Fibroblast of peridontal ligament (primary cell): ENCODE measurements around the gene EVL.

Experiments
- DNase-seq: peaks from one replicate; pipeline ENCODE4 v3.0.0-alpha.2; 2010; ENCODE audit errors: extremely low read depth

The EVL gene

DNA sequence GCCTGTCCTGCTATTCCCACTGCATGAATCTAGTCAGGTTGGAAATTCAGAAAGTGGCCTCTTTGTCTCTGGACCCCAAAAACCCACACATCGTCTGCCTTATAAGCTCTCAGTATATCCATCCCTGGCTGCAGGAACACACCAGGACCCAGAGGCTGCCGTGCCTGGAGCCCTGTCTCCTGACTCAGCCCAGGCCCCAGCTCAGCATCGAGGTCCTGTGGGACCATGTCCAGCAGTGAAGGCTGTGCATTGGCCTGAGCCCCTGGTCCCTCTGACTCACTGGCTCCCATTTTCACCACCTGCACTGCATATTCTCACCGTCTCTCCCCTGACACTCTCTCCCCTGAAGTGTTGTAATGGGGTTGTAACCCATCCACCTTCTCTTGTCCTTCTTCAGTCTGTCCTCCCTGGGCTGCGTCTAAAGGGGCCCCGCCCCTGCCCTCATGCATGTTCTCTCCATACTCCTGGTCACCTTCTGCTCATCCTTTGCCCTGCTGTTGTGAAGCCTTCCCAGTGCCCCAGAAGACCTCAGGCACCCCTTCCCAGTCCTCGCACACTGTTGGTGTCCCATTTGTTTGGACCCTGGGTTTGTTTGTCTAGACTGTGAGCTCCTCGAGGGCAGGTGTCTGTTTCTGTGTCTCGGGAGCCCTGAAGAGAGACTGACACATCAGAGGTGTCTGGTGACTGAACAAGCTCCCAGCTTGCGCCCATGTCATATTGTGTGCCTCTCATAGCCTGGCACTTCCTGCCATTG, 43.8 kb downstream of the EVL start:
- DNase-seq = peak; percentile 26

DNA sequence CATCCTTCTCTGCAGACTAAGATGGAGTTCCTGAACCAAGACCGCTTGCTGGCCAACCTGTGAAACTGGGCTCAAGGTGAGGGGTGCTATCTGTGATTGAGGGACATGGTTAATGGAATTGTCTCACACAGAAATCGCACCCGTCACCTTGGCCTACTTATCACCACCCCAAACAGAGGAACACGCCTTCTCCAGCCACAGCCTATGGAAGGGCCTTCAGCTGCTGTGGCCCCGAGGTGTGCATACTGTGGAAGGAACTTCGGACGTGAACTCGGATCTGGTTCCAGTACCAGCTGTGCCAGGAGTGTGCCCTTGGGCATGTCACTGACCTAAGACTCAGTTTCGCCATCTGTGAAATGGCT, 44.4 kb downstream of the EVL start:
- DNase-seq = no peak

DNA sequence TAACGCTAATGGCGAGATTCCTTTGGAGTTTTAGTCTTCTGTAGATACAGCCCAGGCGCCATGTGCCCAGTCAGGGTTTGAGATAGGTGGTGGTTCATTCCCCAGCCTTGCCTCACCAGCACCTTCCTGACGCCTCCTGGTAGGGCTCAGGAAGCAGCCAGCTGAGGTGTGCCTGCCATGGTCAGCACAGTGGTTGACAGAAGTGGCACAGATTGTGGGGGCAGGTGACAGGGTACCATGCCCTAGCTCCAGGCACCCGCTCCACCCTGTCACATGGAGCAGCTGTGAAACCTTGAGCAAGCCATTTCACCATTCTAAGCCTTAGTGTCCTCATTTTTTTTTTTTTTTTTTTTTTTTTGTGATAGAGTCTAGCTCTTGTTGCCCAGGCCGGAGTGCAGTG, 45.6 kb downstream of the EVL start:
- DNase-seq = no peak

DNA sequence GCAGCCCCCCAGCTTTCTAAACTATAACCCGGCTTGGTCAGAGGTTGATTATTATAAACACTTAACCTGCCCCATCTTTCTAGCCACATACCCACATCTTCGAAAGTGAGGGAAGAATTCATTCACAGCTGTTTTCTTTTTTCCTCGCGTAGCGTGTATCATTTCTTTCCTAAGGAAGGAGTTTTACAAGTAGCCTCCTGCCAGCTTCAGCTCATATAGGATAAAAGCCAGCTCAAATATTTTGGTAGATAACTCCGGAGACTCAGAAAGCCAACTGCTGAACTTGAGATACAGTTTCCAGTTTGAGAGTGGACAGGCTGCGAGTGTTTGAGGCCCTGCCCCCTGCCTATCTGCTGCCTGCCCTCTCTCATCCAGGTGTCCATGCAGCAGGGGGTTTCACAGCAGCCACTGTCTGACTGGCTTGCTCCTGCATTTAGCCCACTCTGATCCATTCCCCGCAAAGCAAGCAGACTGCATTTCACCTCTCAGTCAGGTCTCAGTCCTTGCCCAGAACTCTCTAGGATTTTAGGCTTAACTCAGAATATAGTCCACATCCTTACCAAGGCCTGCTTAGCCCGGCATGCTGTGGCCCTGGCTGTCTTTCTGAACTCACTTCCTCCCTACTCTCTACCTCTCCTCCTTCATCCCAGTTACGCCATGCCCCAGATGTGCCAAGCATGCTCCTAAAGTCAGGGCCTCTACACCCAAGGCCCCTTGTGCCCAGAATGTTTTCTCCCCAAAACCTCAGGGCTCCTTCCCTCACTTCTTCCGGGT, 46.9 kb downstream of the EVL start:
- DNase-seq = no peak

DNA sequence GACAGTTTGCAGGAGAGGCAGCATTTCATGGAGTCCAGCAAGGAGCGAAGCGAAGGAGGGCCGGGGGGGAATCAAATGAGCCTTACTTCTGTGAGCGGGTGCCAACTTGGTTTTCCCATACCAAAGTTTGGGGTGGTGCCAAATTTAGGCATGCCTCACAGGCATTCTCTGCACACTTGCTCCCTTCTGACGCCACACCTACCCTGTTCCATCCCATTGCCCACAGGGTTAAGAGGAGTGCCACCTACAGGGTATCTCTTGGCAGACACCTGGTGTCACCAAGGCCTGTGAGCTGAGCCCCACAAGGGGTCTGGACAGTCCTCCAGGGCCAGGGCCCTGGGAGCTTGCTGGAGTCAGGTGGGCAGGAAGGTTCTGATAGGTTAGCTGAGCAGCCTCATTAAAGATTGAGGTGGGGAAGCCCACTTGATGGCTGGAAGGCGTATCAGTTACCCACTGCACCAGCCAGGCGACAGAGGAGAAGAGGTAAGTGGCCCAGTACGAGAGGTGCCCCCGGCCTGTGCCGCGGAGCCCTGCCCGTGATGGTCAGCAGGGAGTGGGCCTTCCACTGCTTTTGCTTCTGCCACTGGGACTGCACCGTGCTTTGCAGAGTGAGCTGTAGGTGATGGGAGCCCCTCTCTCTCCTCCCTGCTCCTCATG, 49.0 kb downstream of the EVL start:
- no peak for DNase-seq

DNA sequence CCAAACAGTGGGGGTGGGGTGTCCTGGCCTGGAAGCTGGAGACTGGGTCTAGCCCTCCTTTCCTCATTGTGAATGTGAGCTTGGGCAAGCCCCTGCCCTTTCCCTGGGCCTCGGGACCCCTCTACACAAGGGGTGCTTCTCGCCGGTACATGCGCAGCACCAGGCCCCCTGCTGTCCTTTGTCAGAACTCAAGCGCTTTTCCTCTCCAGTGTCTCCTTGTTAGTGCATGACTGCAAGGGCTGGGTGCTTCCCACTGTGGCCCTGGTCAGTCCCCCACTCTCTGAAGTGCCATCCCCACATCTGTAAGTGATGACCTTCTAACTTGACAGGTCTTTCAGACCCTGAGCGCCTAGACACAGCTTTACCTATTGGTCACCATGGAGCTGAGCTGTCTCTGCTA, 50.0 kb downstream of the EVL start:
- no peak for DNase-seq

DNA sequence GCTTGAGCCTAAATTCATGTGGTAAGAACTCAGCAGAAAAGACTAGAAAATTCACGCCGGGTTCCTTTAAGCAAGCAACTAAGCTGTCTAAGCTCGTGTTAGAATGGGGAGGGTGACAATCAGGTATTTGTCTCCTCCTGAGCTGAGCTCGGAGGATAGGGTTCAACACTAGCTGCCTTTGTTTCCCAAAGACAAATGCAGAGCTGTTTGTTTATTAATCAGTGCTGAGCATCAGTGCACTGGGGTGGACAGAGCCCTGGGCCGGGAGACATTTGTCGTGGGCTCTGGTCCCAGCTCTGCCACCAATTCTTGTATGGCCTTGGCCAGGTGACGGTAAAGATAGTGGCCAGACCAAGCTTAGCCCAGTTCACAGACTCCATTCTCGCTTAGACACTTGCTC, 50.5 kb downstream of the EVL start:
- DNase-seq = no peak

DNA sequence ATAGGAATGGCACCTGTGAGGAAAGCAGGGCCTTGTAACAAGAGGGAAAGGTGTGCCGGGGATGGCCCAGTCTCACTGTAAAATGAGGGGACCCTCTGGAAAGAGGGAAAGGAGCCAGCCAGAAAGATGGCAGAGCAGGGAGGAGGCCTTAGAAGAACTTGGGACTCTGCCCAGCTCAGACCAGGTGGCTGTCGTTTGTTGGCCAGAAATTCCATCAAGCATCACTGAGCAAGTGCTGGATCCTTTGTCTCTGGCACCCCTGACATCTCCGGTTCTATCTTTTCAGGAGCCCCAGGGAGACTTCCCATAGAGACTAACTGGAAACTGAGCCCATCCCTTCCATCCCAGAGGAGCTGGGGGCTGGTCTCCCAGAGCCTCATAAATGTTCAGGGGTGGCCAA, 50.9 kb downstream of the EVL start:
- DNase-seq = no peak

DNA sequence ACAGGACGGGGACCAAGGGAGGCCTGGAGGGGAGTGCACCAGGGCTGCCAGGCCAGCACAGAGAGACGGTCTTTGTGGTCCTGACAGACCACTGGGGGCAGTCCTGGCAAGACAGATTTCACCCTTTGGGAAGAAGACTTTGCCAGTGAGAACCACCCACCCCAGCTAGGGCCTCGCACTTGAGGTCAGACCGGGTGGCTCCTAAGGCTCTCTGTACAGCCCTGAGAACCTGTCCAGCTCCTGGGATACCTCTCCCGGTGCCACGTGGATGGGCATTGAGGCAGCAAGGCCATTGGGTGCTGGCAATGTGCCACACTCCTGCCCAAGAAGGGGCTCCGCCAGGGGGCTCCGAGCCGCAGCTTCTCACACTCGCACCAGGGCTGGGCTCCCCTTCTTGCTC, 51.8 kb downstream of the EVL start:
- no peak for DNase-seq

DNA sequence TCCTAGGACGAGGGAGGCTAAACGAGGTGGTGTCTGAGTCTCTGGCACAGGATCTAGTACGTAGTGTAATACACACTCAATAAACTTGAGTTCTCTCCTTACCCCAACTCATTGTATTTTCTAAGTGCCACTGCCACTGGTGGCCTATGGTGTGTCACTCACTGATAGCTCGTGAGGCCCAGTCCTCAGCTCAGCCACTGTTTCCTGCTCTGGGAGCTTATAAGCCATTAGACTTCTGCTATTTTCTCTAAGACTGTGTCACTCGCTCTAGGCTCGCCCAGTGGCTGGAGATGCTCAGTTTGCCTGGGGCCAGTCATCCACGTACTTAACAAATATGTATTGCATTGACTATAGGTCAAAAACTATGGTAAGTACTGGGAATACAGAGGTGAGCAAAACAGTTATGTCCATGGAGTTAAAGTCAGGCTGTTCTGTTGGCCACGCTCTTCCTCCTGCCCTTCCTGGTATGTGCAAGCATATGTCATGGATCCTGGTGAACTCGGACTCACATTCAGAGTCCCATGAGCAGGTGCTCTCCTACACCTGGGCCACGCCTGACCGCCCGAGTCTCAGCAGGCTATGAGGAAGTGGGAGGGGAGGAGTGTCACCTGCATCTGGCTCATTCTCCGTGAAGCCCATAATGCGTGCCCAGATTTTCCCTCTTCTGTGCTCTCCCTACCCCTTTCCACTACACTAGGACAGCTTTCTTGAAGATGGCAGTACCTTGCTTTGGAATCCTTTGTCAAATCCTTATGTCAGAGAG, 52.6 kb downstream of the EVL start:
- DNase-seq = no peak

DNA sequence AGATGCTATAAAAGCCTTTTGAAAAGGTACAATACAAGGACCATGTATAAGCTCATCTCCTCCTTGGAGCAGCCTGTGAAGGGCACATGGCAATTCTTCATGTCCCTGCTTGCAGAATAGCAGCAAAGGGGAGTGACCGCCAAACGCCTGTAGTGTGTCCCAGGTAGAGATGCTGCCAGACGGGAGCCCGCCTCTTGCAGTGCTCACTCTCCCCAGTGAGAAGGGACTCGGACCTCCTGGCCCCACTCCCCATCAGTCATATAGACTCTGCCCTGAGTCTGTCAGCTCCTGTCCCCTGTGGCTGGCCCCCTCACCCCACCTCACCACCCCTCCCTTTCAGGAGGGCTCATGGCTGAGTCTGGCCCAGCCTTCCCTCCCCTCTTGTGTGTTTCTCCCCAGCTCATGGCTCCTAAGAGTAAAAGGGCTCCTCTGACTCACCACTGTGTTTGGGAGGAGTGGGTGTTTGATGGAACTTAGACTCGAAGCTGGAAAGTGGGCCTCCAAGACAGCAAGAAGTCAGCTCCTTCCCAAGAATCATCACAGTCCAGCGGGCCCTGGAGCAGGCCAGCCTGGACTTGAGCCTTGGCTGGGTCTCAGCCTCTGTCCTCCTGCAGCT, 53.3 kb downstream of the EVL start:
- no peak for DNase-seq

DNA sequence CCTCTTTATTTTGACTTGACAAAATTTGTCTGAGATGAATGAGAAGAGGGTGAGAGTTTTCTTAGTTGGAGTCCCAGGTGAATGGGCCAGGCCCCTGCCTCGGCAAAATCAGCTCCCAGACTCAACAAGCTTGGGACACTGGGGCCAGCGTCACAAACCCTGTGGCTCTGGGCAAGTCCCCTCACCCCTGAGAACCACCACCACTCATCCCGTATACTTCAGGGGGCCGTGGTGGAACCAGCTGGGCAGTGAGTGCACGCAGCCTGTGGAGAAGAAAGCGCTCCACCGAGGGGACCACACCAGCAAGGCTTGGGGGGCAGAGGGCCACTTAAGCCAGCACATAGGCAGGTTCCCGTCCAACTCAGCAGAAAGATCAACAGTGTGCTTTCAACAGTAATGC, 54.0 kb downstream of the EVL start:
- DNase-seq = no peak

DNA sequence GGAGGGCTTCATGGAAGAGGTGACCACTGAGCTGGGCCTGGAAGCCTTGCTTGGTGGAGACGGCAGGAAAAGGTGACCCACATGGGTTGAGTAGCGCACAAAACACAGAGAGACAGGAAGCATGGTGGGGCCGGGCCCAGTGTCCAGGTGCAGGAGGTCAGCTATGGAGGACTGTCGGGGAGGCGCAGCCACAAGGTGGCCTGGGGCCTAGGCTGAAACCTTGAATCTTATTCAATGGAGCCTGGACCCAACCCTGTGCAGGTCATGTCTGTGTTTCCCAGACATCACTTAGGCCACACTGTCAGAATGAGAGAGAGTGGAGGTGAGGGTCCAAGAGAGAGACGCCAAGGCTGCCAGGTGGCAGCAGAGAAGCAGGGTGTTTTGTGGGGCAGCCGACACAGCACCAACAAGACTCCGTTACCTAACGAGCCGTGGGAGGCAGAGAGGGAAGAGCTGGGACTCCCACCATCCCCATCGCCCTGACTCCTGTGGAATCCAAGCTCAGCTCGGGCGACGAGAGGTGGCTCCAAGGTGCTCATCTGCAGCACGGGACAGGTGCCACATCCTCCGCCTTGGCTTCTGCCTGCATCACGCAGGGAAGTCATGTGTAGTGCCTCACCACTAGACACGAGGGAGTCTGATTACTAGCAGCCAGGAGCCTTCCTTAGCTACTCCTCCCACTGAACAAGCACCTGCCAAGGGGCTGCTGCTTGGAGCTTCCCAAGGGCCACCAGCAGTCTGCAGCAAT, 55.5 kb downstream of the EVL start:
- DNase-seq = no peak

DNA sequence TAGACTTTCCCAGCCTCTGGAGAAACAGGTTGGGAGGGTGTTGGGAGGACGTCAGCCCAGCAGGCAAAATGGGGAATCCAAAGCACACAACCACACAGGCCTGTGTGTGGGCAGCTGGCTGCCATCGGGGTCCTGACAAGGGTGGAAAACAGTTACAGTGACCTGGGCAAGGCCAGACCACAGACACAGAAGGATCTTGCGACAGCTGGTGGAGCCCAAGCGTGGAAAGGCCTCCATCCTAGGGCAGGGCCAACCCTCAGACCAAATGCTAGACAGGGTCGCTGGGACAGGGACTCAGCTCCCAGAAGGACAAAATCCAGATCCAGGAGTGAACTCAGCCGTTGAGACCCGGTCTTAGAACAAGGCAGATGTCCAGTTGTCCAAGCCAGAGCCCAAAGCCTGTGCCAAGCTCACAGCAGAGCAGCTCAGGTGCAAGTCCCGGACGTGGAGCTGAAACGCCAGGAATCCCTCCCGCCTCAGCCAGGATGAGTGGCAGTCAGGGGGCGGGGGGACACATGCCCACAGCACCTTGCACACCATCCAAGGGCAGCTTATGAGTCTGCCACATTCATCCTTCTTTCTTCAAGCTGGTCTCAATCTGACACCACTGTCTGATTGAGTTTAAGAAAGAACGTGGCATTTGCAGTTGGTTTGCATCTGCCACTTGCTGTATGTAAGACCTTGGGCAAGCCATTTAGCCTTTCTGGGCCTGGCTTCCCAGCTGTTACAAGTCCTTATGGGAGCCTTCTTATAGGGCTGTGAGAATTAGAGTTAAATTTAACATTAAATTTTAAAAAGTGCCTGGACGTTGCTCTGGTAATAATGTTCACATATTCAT, 56.6 kb downstream of the EVL start:
- DNase-seq = no peak

DNA sequence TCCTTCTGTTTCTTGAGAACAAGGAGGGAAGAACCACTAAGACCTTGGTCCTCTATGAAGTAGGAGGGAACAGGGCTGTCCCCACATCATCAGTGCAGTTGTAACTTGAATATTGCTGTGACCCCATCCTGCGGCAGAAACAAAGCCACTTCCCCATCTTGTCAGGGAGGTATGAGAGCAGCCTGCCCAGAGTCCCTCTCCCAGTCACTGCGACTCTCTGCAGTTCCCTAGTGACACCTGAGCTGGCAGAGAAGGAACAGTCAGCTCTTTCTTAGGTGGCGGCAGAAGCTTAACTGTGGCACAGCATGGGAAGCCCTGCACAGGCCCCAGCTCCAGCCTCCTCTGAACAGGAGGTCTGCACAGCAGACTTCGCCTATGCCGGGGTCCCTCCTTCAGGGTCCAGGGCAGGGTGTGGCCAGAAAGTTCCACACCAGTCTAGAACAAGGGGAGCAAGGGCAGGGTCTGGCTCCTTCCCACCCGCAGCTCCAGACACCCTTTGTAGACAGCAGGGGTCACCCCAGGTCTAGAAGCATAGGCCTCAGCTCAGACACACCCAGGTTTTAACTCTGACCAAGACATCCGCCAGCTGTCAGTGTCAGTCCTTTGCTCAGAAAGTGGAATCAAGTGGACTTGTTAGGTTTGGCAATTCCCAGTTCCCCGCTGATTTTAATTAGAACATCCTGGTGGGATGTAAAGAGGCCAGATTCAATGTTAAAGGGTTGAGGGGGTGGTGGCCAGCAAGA, 57.4 kb downstream of the EVL start:
- no peak for DNase-seq

DNA sequence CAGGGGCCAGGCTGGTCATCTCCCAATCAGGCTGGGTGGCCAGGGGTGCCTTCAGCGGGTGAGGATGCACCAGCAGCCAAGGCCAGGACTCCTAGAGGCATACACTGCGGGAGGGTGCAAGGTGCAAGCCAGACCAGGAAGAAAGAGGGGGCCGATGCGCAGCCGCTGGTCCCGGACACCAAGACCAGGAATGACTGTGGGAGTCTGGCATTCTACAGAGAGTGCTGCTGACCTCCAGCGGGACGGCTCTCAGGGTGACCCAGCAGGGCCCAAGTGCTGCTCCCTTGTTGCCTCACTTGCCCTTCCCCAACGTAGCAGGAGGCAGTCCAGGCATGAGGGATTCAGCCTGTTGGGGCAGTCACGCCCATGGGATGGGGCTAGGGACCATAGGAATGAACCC, 58.4 kb downstream of the EVL start:
- DNase-seq = no peak

DNA sequence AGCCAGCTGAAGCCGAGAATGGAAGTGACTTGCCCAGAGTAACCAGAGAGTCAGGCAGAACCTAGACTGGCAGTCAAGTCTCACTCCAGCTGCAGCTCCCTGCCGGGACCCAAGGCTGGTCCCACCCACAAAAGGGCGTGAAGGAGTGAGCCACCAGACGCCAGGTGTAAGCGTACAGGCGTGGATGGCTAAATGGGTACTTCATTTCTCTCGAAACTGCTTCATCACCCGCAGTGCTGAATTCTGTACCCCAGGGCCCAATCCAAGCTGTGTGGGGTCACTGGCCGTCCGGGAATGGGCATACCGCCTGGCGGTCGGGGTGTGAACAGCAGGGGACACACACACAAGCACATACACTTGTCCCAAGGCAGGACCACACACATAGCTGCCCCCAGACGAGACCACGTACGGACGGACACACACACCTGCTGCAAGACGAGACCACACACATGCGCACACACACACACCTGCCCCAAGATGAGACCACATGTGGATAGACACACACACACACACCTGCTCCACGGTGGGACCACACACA, 59.4 kb downstream of the EVL start:
- no peak for DNase-seq

DNA sequence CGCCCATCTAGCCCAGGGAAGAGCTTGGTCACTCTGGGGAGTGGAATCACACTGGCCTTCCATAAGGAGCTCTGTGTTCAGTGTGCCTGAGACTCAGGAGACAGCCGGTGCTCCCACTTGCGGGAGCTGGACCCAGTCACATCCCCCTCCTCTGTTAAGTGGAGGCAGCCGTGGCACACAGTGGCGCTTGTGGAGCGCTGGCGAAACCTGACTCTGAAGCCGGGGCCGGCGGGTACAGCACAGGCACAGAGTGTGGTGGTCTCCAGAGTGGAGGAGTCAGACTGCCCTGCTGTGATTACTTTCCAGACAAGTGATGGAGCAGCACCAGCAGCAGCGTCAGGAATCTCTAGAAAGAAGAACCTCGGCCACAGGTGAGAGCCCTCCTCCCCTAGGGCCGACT, 61.2 kb downstream of the EVL start:
- no peak for DNase-seq

DNA sequence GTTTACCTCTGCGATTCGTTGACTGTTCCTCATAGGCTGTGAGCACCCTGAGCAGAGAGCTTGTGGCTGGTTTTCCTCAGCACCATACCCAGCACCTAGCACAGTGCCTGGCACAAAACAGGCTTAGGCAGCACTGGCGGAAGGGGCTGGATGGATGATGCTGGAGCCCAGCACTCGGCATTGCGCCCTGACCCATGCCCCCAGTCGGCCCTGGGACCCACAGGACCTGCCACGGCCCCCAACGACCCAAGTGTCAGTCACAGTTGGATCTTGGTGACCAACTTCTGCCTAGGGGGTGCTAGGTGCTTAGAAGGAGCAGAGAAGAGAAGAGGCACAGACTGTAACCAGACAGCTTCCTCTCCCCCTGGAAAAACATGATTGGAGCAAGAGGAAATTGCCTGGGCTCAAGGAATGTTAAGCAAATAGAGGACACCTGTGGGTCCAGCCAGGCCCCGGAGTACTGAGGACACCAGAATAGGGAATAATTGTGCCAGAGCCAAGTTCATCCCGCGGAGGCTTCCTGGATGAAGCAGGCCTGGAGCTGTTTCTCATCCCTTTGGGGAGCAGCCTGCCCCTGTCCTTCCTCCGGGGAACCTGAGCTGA, 62.7 kb downstream of the EVL start:
- no peak for DNase-seq
